Thymus (tissue), 11 donors: ENCODE data around the gene SLC38A8. TPM values are rescaled to one million over a fixed set of nuclear protein-coding genes. Genes with fewer than 3 reads are reported as not detected.
A peak's percentile ranks its signal among the peaks of the same experiment; 100 is the strongest.

Source experiments
- DNase-seq, 9 donors: peaks; one replicate each; pipeline ENCODE4 v3.0.0-alpha.2; 2013; ENCODE audit warnings: low spot score in 9 of 9, low read depth in 6 of 9, missing footprints in 1 of 9
- H3K27ac ChIP-seq, 2 donors: one replicate each; pipeline ENCODE4 v1.5.1; 2013; ENCODE audit warnings: control low read depth in 1 of 2, low read depth in 1 of 2, low read length in 1 of 2, mild to moderate bottlenecking in 1 of 2, moderate library complexity in 1 of 2
- H3K27me3 ChIP-seq, 2 donors: one replicate each; pipeline ENCODE4 v1.5.1; 2013; ENCODE audit warnings: low read length in 1 of 2; ENCODE audit not compliant: control insufficient read depth in 2 of 2, insufficient read depth in 1 of 2
- H3K36me3 ChIP-seq, 2 donors: one replicate each; pipeline ENCODE4 v1.5.1; 2013; ENCODE audit warnings: low read length in 1 of 2, mild to moderate bottlenecking in 1 of 2, moderate library complexity in 1 of 2; ENCODE audit not compliant: control insufficient read depth in 2 of 2, insufficient read depth in 2 of 2
- H3K4me1 ChIP-seq, 2 donors: one replicate each; pipeline ENCODE4 v1.5.1; 2013; ENCODE audit warnings: low read length in 2 of 2; ENCODE audit not compliant: control insufficient read depth in 2 of 2, insufficient read depth in 2 of 2
- H3K4me3 ChIP-seq, 2 donors: one replicate each; pipeline ENCODE4 v1.5.1; 2013; ENCODE audit warnings: low read length in 2 of 2, control low read depth in 1 of 2, mild to moderate bottlenecking in 1 of 2
- H3K9me3 ChIP-seq, 2 donors: one replicate each; pipeline ENCODE4 v1.5.1; 2013; ENCODE audit warnings: low read length in 1 of 2, mild to moderate bottlenecking in 1 of 2; ENCODE audit not compliant: control insufficient read depth in 2 of 2, insufficient read depth in 1 of 2
- WGBS: extraction: QIAGEN DNeasy Blood & Tissue Kit; methylation state at CpG from one replicate; pipeline ENCODE4 v1.1.7; 2013; 5-methylcytosine and 5-hydroxymethylcytosine counted together
- polyA plus RNA-seq: library from polyadenylated mRNA; stranded (reverse); fragments of 200-250 nt; gene quantifications from one replicate; pipeline ENCODE4 v1.2.3, GENCODE V29; 2013
- total RNA-seq: library from RNA; stranded (reverse); fragments of 120-200 nt; gene quantifications from one replicate; pipeline ENCODE4 v1.2.4, GENCODE V29; 2013
- donor health status: healthy.

SLC38A8 gene
- total and polyA plus RNA-seq, 2 donors = 0.57 to 0.66 TPM

DNA sequence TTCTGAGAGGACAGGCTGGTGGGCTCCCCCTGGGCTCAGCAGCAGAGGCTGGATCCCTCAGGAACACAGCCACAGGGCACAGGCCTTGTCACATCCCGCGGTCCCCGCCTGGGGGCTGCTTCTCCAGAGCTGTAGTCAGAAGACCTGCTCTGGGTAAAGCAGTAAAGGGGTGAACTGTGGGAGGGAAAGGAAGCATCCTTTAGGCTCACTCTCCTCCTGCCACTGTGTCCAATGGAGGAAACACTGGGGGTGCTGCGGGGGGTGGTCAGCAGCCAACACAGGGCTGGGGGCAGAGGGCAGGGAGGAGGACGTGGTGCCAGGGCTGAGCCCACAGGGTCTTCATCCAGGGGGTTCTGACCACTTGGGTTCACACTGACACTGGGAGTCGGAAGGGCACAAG is 5.0 kb upstream of the SLC38A8 start:
- H3K9me3 ChIP-seq = no peaks in the 10 kb centered on the region
- H3K4me1 ChIP-seq = peaks cover 0 to 6% of the 10 kb centered on the region in 2 donors
- H3K27ac ChIP-seq = no peak overlapping the region
- DNase-seq = no peak
- 89% methylated on average over 6 of the region's 6 CpGs for WGBS
- peaks cover 9 to 21% of the 10 kb centered on the region in 2 donors for H3K36me3 ChIP-seq
- H3K27me3 ChIP-seq = peaks cover 0 to 24% of the 10 kb centered on the region in 2 donors
- H3K4me3 ChIP-seq = no peak overlapping the region

DNA sequence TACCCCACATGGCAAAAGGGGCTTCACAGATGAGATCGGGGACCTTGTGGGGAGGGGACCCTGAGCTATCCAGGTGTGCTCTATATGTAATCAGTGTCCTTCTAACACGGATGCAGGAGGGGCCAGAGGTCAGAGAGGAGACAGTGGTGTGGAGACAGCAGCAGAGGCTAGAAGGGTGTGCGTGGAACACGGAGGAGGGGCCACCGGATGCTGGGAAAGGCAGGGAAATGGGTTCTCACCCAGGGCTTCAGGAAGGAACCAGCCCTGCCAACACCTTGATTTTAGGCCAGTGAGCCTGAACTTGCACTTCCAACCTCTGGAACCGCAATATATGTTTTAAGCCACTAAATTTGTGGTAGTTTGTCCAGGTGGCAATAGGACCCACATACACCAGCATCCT is 4.6 kb upstream of the SLC38A8 start:
- peaks cover 0 to 6% of the 10 kb centered on the region in 2 donors for H3K4me1 ChIP-seq
- H3K27me3 ChIP-seq = peaks cover 0 to 28% of the 10 kb centered on the region in 2 donors
- no peak overlapping the region for H3K27ac ChIP-seq
- H3K9me3 ChIP-seq = no peaks in the 10 kb centered on the region
- DNase-seq = no peak
- 96% methylated on average over 6 of the region's 6 CpGs for WGBS
- peaks cover 8 to 18% of the 10 kb centered on the region in 2 donors for H3K36me3 ChIP-seq
- H3K4me3 ChIP-seq = no peak overlapping the region

DNA sequence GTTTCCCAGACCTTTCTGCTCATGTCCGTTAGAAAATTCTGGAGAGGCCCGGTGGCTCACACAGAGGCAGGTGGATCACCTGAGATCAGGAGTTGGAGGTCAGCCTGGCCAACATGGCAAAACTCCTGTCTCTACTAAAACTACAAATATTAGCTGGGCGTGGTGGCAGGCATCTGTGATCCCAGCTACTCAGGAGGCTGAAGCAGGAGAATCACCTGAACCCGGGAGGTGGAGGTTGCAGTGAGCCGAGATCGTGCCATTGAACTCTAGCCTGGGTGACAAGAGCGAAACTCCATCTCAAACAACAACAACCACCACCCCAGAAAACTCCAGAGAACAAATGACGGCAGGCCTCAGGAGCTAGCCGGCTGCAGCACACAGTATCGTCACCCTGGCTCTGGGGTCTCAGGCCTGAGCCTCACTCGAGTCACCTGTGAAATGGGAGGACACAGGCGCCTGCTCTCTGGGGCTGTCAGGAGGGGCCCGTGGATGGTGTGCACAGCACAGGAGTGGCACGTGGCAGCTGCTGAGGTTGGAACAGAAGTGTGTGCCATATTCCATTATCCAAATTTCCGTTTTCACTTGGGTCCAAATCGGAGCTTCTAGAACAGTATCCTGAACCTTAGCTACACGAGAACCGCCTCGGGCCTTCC is 3.3 kb upstream of the SLC38A8 start:
- Histone ChIP-seq H3K27ac (no peak overlapping the region), H3K36me3 (peaks cover 6 to 14% of the 10 kb centered on the region in 2 donors), H3K4me3 (no peak overlapping the region), H3K4me1 (peaks cover 0 to 6% of the 10 kb centered on the region in 2 donors), H3K9me3 (no peaks in the 10 kb centered on the region), H3K27me3 (peaks cover 0 to 37% of the 10 kb centered on the region in 2 donors)
- DNase-seq = no peak
- 97% methylated on average over 19 of the region's 19 CpGs for WGBS

DNA sequence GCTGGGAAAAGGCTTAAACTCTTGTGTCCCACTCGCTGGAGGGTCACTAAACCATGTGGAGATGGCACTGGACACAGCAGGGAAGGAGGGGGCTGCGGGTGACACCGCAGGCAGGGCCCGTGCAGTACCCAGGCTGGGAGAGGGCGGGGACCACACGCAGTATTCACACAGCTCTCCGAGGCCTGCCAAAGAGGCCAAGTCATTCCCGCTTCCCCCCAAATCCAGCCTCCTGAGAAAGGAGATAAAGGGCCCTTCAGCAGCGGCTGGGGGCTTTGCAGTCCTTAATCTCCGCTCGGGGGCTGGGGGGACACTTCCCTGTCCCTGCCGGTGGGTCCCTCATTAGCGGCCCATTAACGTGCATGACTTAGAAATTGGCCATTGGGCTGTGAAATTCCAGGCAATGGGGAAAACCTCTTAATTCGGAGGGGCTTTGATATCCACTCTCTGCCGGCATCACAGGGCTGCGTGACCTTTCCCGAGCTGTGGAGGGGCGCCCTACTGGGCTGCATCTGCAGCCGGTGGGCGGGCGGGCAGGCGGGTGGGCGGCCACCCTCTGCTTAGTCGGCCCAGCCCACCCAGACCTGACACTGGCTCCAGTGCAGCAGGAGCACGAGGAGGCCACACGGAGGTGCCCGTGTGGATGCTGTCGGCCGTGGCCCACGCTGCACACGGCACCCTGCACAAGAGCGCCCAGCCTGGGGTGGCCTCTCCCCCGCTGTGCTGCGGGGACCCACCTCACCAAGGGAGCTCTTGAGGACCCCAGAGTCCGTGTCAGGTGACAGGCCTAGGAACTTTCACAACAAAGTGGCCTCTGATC is 2.6 kb upstream of the SLC38A8 start:
- peaks cover 6 to 14% of the 10 kb centered on the region in 2 donors for H3K36me3 ChIP-seq
- H3K27me3 ChIP-seq = peaks cover 0 to 43% of the 10 kb centered on the region in 2 donors
- DNase-seq = no peak
- 71% methylated on average over 36 of the region's 36 CpGs for WGBS
- no peaks in the 10 kb centered on the region for H3K9me3 ChIP-seq
- H3K4me3 ChIP-seq = no peak overlapping the region
- peaks cover 0 to 6% of the 10 kb centered on the region in 2 donors for H3K4me1 ChIP-seq
- H3K27ac ChIP-seq = no peak overlapping the region

DNA sequence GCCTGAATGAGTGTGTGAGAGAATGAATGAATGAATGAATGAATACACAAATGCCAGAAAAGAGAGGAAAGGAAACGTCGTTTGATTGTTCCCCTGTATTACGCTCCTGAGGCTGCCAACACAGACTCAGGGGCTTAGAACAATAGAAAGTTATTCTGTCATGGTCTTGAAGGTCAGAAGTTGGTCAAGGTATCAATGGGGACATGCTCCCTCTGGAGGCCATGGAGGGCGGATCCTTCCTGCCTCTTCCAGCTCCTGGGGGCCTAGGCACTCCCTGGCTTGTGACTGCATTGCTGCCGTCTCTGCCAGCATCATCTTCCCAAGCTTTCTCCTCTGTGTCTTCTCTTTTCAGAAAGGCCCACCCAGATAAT is 1.5 kb upstream of the SLC38A8 start:
- Histone ChIP-seq H3K9me3 (no peaks in the 10 kb centered on the region), H3K27ac (no peak overlapping the region), H3K4me1 (peaks cover 0 to 6% of the 10 kb centered on the region in 2 donors), H3K27me3 (peaks cover 0 to 47% of the 10 kb centered on the region in 2 donors), H3K36me3 (peaks cover 0 to 10% of the 10 kb centered on the region in 2 donors), H3K4me3 (no peak overlapping the region)
- 35% methylated on average over 5 of the region's 5 CpGs for WGBS
- no peak for DNase-seq

DNA sequence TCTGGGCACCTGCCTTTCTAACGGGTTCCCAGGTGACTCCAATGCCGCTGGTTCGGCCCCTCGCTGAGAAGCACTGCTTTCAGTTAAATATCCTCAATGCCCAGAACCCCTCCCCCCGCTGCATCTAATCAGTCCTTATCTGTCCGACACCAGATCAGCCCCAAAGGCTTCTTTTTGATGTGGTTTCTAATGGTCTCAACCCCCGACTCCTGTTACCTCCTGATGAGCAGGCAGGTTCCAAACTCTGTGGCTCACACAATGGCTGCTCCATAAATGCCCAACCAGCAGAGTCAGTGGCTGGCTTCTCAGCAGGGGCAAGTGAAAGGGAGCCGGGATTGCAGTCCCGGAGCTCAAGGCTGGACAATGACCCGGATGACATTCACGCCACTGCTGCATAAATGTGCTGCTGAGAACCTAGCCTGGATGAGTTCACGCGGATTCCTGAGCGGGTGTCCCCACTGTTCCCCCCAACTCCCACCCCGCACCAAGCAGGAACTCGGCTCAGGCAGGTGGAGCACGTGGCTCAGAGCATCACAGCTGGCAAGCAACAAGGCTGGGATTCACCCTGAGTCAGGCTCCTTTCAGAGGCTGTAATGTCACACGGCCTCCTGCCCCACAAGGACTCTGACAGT is 1.0 kb upstream of the SLC38A8 start:
- no peak overlapping the region for H3K27ac ChIP-seq
- no peak overlapping the region for H3K4me3 ChIP-seq
- 47% methylated on average over 18 of the region's 18 CpGs for WGBS
- peaks cover 0 to 6% of the 10 kb centered on the region in 2 donors for H3K4me1 ChIP-seq
- no peak for DNase-seq
- no peaks in the 10 kb centered on the region for H3K9me3 ChIP-seq
- peaks cover 0 to 47% of the 10 kb centered on the region in 2 donors for H3K27me3 ChIP-seq
- peaks cover 0 to 10% of the 10 kb centered on the region in 2 donors for H3K36me3 ChIP-seq

DNA sequence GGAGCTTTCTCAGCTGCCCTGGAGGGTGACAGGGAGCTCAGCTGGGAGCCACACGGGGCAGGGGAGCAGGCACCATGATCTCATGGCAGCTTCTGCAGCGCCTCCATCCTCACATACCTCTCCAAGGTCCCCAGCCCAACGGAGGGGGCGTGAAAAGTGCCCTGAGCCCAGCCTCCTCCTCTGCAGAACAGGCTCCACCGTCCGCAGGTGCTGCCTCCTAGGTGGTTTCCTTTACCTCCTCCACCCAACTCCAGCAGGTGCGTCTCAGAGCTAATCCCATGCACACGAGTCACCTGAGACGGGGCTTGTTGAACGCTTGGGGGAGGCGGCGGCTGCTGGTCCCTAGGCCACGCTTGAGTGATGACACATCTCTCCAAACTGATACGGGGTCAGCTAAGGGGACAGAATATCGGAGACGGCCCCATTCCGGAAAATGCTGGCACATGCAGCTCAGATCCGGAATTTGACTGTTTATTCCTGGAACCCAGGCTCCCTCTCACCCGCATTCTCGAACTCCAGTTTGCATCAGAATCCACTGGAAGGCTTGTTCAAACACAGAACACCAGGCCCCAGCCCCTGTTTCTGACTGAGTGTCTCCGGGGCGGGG is 387 bp upstream of the SLC38A8 start:
- no peaks in the 10 kb centered on the region for H3K9me3 ChIP-seq
- WGBS = 69% methylated on average over 22 of the region's 22 CpGs
- peak in 1 of 9 donors; percentile 18 for DNase-seq
- peaks cover 0 to 5% of the 10 kb centered on the region in 2 donors for H3K36me3 ChIP-seq
- H3K4me3 ChIP-seq = no peak overlapping the region
- H3K4me1 ChIP-seq = peaks cover 0 to 6% of the 10 kb centered on the region in 2 donors
- H3K27ac ChIP-seq = no peak overlapping the region
- peaks cover 0 to 47% of the 10 kb centered on the region in 2 donors for H3K27me3 ChIP-seq

DNA sequence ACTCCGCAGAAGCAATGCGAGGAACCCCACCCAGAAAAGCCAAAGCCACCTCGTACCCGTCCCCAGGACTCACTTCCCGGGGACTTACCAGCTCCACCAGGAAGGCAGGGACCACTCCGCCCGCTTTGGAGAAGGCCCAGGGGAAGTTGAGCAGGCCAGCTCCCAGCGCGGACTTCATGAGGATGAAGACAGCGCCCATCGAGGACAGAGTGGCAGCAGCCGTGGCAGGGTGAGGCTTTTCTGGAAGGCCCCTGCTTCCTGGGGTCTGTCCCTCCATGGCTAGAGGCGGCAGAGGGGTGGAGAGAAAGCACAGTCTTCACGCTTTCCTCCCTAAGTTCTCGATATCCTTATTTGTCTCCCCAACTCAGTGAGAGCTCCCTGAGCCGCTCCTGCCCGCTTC is 714 bp downstream of the SLC38A8 start:
- Histone ChIP-seq H3K27ac (no peak overlapping the region), H3K4me3 (no peak overlapping the region), H3K4me1 (peaks cover 0 to 6% of the 10 kb centered on the region in 2 donors), H3K27me3 (peaks cover 0 to 47% of the 10 kb centered on the region in 2 donors), H3K36me3 (no peaks in the 10 kb centered on the region), H3K9me3 (no peaks in the 10 kb centered on the region)
- 89% methylated on average over 17 of the region's 17 CpGs for WGBS
- no peak for DNase-seq
